Hematopoietic multipotent progenitor cell treated with erythropoietin and hydrocortisone succinate and interleukin-3 and kit ligand, for 17 days (in vitro differentiated cells): Measurements from ENCODE around the gene FBRSL1.
A peak's percentile ranks its signal among the peaks of the same experiment; 100 is the strongest.

ENCODE experiments used
- DNase-seq: peaks from one replicate; pipeline ENCODE4 v3.0.0-alpha.2; 2015; ENCODE audit warnings: low spot score

Gene FBRSL1

GRCh38 chr12:132483612-132484011 is 6.3 kb upstream of the FBRSL1 start:
- DNase-seq = no peak

DNA sequence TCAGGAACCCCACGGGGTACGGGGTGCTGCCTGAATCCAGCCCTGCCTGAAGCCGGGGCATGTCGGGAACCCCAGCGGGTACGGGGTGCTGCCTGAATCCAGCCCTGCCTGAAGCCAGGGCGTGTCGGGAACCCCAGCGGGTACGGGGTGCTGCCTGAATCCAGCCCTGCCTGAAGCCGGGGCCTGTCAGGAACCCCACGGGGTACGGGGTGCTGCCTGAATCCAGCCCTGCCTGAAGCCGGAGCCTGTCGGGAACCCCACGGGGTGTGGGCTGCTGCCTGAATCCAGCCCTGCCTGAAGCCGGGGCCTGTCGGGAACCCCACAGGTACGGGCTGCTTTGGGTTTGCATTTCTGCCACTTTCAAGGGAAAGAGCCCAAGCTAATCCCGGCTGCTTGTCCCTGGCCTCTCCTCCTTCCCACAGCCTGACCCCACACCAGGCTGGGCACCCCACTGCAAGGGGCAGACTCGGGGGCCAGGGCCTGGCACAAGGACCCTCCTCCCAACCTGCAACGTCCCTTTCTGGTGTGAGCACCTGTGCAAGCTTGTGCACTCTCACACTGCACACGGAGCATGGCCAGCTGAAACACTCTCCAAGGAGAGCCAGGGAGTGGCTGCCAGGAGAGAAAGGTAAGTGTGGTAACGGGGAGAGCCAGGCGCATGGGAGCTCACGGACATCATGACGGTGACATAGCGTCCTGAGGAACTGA is 5.6 kb upstream of the FBRSL1 start:
- DNase-seq = no peak

- DNase-seq = no peak
These were observed 5.0 kb upstream of the FBRSL1 start for GRCh38 chr12:132484891-132485441.

- DNase-seq = no peak
These were observed 4.3 kb upstream of the FBRSL1 start for GRCh38 chr12:132485619-132486018.

- no peak for DNase-seq
These were observed 3.8 kb upstream of the FBRSL1 start for GRCh38 chr12:132486168-132486567.

- DNase-seq = no peak
These were observed 3.4 kb upstream of the FBRSL1 start for GRCh38 chr12:132486576-132486975.

GRCh38 chr12:132487311-132487741 is 2.6 kb upstream of the FBRSL1 start:
- DNase-seq = no peak

DNA sequence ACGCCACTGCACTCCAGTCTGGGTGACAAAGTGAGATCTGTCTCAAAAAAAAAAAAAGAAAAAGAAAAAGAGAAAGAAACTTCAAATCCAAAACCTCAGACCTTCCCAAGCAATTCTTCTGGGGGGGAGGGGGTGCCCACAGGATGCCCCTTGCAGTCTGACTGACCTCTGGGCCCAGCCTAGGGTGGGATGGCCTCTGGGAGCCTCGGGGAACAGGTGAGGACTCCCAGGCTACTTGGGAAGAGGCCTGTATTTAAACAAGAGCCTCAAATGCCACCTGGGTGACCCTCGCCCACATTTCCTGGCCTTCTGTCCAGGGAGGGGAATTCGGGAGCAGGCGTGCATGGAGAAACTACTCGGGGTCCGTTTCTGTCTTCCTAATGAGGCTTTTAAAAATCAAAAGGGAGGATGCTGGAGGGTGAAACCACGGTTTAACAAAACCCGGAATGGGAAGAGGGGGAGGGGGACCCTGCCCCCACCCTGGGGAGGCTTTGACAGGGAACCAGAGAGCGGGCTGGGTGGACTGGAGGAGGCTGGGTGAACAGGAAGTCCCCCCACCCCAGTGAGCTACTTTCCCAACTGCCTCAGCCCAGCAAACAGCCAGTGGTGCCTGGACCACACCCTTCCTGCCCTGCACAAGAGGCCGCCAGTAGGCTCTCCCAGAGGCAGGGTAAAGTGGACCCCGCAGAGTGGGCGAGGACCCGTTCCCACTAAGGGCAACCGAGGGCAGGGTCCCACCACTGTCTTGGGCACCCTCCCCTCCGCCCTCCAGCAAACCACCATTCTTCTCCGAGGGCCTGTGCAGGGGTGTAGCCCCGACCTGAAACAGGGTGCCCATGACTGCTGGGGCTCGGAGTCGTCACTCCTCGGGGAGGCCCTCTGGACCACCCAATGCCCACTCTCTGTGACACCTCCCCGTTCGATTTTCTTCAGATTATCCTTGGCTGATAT is 1.5 kb upstream of the FBRSL1 start:
- DNase-seq = no peak

GRCh38 chr12:132489078-132489601 is 811 bp upstream of the FBRSL1 start:
- DNase-seq = peak; percentile 16

DNA sequence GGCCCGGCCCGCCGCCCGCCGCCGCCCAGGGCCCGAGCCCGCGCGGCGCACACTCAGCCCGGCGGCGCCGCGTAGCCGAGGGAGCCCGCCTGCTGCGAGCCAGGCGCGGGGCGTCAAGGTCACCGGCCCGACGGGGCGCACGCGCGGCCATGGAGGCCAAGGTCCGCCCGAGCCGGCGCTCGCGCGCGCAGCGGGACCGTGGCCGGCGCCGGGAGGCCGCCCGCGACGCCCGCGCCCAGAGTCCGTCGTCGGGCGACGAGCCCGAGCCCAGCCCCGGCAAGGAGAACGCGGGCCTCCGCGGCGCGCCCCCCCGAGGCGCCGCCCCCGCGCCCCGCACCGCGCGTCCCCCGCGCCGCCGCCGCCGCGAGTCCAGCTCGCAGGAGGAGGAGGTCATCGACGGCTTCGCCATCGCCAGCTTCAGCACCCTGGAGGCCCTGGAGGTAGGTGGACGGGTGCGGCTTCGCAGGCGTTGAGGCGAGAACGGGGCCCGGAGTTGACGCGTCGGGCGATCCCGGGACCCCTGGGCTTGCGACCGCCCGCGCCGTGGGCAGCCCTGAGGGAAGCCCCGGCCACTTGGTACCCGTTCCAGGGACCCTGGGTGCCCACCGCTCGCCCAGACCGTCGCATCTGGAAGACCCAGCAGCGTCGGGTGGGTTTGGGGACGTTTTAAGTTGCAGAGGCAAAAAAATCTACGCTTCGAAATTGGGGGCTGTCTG is 629 bp downstream of the FBRSL1 start:
- no peak for DNase-seq

GRCh38 chr12:132491138-132491663 is 1.2 kb downstream of the FBRSL1 start:
- peak; percentile 13 for DNase-seq

GRCh38 chr12:132491761-132492378 is 1.9 kb downstream of the FBRSL1 start:
- no peak for DNase-seq

- no peak for DNase-seq
These were observed 2.6 kb downstream of the FBRSL1 start for GRCh38 chr12:132492522-132492921.

DNA sequence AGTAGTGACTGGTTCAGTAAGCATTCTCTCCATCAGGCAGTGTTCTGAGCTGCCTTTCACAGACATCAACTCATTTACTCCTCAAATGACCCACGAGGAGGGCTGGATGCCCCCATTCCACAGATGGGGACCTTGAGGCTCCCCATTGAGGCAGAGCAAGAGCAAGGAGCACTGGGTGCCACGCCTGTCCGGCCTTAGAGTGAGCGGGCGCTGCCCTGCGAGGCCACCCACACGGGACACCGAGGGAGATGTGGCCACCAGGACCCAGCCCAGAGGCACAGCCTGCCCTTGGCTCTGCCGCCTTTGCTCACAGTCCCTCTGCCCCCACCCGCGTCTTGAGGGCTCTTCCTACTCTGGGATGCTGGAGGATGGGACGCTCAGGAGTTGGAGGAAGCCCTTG is 3.0 kb downstream of the FBRSL1 start:
- no peak for DNase-seq

- DNase-seq = no peak
These were observed 3.7 kb downstream of the FBRSL1 start for GRCh38 chr12:132493482-132494178.

DNA sequence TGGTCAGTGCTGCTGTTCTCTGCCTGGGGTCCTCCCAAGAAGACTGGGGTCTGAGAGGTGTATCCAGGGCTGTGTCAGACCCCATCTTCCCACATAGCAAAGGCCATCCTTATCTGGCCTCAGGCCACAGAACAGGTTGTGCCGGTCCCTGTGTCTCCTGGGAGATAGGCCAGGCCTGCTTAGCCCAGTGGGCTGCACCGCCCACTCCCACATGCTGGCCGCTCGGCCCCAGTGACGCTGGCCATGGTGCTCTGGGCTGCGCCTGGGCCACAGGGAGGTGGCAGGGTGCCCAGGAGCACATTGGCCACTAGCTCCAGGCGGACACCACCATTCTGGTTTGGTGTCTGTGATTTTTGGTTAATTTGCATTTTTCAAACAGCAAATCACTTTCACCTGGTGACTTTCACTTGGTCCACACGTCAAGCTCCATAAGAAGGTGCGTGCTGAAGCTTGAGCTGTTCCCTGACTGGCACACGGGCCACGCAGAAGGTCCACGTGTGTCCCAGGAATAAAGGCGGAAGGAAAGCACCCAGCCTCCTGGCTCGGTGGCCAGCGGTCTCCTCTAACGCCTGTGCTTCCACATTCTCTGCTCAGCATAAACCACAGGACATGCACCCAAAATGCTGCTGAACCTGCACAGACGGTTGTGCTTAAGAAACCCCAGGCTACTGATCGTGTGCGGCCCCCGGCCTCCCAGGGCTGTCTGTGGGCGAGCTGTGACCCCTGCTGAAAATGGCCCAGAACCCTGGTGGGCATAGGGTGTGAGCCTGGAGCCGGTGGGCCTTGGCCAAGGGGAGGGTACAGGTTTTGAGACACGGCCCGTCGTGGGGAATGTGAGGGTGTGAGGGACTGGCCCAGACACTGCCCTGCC is 4.6 kb downstream of the FBRSL1 start:
- no peak for DNase-seq

GRCh38 chr12:132495165-132495544 is 5.2 kb downstream of the FBRSL1 start:
- DNase-seq = no peak

DNA sequence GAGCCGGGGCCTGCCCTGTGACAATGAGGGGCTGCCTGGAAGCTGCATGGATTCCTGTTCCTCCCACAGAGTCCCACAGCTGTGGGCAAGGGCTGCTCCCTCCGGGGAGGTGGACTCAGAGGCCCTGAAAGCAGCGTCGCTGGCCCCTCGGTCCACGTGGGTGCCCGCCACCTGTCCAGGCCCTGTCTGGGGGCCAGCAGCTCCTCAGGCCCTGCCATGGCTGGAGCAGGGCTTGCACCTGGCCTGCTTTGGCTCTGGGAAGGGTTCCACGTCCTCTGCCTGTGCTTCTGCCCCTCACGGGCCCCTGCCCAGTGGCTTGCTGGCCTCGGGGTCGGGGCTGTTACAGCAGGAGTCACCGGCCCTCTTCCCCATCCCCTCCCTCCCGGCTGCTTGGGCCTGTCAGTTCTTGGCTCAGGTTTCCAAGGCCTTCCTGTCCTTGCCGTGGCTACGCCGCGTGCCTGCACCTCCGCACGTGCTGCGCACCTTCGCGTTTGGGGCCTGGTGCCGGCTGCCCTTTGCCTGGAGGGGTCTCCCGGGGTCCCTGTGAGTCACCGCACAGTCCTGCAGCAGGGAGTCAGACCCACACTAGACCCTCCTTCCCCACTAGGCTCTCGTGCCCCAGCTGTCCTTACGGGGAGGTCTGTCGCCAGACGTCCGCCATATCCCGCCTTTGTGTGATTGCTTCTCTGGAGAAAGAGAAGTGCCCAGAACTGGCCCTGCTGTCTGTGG is 5.8 kb downstream of the FBRSL1 start:
- no peak for DNase-seq

- DNase-seq = no peak
These were observed 6.4 kb downstream of the FBRSL1 start for GRCh38 chr12:132496358-132496669.
